Stimulated activated CD4-positive, alpha-beta T cell treated with anti-CD3 and anti-CD28 coated beads, Interleukin-1b, Interleukin-23, amount 100 ng/mL, for 24 hours (primary cell): ENCODE measurements around the gene DDX21.
"Not testable (repeated sequence)": the region's sequence is repeated elsewhere in the genome, so short reads cannot be mapped to it uniquely, and the experiment has no call there.

Experiments used
- DNase-seq, 4 experiments: peaks; one replicate each; pipeline ENCODE4 v3.0.0-alpha.2; 2020; ENCODE audit warnings: low read depth in 4 of 4, low spot score in 1 of 4

Gene DDX21

GRCh38 chr10:68987611-68988010 is 31.6 kb downstream of the DDX21 start:
- no peak for DNase-seq

- DNase-seq: peak; percentile 45 to 77 (median 61)
These were observed 32.8 kb downstream of the DDX21 start, which contains the start of gene KIFBP for GRCh38 chr10:68988530-68989316. Gene KIFBP (plus strand): TSS chr10:68988803. CDS start chr10:68988833, 30 bp downstream.

- no peak for DNase-seq
These were observed 33.5 kb downstream of the DDX21 start for GRCh38 chr10:68989317-68989990.

GRCh38 chr10:68992636-68993440 is 36.9 kb downstream of the DDX21 start:
- DNase-seq: no peak

GRCh38 chr10:68997211-68997610 is 41.2 kb downstream of the DDX21 start:
- no peak for DNase-seq

- DNase-seq: no peak
These were observed 48.9 kb downstream of the DDX21 start for GRCh38 chr10:69004821-69005220.

- no peak for DNase-seq
These were observed 49.9 kb downstream of the DDX21 start for GRCh38 chr10:69005704-69006485.

GRCh38 chr10:69007260-69007659 is 51.3 kb downstream of the DDX21 start:
- DNase-seq: no peak

GRCh38 chr10:69009360-69009759 is 53.4 kb downstream of the DDX21 start:
- no peak for DNase-seq

GRCh38 chr10:69010151-69010640 is 54.2 kb downstream of the DDX21 start:
- no peak for DNase-seq

- DNase-seq: not testable (repeated sequence)
These were observed 56.8 kb downstream of the DDX21 start for GRCh38 chr10:69012778-69013177.

GRCh38 chr10:69014171-69014570 is 58.2 kb downstream of the DDX21 start:
- DNase-seq: no peak

GRCh38 chr10:69018613-69019012 is 62.6 kb downstream of the DDX21 start:
- no peak for DNase-seq

GRCh38 chr10:69022611-69023010 is 66.6 kb downstream of the DDX21 start:
- no peak for DNase-seq

- DNase-seq: no peak
These were observed 69.5 kb downstream of the DDX21 start for GRCh38 chr10:69025370-69025896.

- DNase-seq: no peak
These were observed 77.3 kb downstream of the DDX21 start for GRCh38 chr10:69033256-69033655.
